ENCODE data around the gene LACTBL1.

LACTBL1 gene

DNA sequence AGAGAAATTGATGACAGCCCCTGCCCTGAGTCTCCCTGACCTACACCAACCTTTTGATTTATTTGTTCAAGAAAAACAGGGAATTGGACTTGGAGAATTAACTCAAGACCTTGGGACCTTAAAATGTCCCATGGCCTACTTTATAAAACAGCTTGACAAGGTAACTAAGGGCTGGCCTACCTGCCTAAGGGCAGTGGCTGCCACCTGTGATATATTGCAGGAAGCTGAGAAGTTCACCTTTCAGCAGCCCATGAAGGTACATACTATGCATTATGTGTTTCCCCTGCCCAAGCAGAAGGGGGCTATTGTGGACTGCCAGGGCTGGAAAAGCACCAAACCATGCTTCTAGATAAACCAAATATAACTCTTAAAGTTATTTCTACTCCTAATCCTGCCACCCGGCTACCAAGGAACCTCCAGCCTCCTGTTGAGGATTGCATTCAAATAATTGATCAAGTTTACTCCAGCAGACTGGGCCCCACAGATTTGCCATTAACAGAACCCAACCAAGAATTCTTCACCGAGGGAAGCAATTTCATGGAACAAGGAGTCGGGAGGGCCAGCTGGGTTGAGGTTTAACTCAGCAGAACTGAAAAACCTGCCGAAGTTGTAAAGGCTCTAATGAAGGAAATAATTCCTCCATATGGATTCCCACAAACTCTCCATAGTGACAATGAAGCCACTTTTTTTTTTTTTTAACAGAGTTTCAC lies 28.2 kb downstream of the LACTBL1 start:
- DNase-seq (ENCODE audit: low read depth) = no peak

GRCh38 chr1:22941257-22941656 lies 31.4 kb downstream of the LACTBL1 start:
- DNase-seq (ENCODE audit: low read depth) = no peak

- no peak for DNase-seq (ENCODE audit: low read depth)
Observed at GRCh38 chr1:22936681-22937080, 36.0 kb downstream of the LACTBL1 start.

DNA sequence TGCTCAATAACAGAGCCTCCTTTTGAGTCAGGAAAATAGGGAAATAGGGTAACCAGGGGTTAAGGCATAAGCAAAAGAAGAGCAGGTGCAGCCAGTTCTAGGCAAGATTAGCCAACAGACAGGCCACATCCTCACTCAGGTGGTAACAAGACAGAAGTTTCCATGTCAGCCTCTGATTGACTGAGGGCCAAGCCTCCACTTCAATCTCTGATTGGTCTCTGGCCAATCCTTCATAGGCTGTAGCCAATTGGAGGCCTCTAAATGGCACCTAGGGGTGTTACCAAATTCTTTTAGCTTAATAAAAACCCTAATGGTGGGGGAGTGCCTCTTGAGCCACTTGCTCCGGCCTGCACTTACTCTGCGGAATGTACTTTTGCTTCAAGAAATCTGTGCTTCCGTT lies 37.2 kb downstream of the LACTBL1 start:
- DNase-seq (ENCODE audit: low read depth) = no peak

GRCh38 chr1:22932803-22933470 lies 39.7 kb downstream of the LACTBL1 start:
- no peak for DNase-seq (ENCODE audit: low read depth)

GRCh38 chr1:22930240-22930912 lies 42.3 kb downstream of the LACTBL1 start:
- no peak for DNase-seq (ENCODE audit: low read depth)

DNA sequence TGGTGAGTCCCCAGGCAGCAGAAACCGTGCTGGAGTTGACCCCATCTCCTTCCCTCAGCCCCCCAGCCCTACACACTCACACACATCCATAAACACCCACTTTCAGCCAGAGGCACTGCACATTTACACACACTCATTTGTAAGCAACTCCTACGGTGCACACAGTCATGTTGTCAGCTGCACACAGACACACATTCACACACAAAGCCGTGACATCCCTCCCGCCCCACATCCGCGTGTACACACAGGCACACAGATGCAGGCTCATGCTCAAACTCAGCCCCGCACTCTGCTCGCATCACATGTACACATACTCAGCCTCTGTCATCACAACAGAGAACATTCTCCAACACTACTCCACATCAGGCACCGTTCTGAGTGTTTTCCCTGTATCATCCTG lies 47.6 kb downstream of the LACTBL1 start:
- no peak for DNase-seq (ENCODE audit: low read depth)

DNA sequence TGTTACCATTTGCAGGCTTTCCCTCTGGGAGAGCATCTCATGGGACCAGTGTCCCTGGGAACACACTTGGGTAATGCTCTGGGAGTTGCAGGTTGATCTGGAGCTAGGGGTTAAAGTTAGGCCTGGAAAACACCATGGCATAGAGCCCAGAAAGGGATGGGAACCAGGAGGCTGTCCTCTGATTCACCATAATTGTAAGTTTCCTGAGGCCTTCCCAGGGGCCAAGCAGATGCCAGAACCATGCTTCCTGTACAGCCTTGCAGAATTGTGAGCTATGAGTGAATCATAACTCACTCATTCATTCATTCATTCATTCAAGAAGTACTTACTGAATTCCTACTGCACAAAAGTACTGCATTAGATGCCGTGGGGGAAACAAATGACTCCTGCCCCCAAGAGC lies 50.0 kb downstream of the LACTBL1 start:
- DNase-seq (ENCODE audit: low read depth) = no peak

- no peak for DNase-seq (ENCODE audit: low read depth)
Observed at GRCh38 chr1:22921452-22922126, 51.1 kb downstream of the LACTBL1 start.

DNA sequence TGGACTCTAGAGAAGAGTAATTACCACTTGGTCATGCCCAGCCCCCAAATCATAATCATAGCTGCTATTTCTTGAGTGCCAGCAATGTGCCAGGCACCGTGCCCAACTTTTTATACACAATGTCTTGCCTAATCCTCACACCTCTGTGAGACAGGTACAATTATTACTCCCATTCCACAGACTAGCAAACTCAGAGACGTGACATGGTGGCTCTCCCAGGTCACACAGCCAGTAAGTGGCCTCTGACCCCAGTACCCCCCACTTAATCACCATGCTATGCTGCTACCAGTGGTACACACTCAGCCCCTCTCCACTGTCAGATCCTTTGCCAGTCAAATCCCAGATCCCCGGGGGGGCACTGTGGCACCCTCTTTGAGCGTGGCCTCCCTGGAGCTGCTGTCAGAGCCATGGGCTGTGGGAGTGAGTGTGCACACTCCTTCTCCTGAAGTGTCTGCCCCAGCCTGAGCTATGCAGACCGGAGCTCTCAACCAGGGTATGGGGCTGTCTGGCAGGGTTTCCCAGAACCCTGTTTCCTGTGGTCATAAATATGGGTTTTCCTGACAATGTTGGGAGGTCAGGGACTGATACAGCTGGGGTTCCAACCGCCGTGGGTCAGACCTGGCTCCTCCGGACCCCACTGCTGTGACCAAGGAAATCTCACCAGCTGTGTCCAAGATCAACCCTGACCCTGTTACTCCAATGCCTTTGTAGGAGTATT lies 51.8 kb downstream of the LACTBL1 start:
- DNase-seq (ENCODE audit: low read depth) = no peak

DNA sequence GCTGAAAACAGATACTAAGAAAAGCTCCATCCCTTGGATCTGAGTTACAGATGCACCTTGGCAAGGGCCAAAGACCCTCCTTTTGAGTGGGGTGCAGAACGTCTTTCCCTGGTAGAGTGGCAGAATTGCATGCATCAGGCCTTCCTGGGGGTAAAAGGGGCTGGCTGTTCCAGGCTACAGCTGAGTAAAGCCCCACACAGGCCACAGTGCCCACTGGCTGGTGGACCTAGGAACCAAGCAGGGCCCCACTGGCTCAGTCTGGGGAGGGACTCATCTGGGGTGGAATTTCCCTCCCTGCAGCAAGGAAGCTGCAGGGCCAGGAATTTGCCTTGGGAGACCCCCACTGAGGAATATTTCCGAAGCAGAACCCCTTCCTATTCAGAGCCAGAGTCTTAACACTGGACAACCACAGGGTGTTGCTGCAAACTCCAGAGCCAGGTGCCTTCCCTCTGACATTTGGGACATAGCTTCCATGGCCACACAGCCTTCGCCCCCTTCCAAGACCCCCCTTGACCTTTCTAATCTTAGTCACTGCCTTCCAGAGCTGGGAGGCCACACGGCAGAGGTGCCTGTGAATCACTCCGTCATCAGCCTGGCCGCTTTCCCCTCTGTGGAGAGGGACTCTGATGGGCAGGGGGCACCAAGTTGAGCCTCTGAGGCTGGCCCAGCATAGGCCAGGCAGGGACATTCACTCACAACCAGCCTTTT lies 52.5 kb downstream of the LACTBL1 start:
- no peak for DNase-seq (ENCODE audit: low read depth)

- DNase-seq (ENCODE audit: low read depth) = no peak
Observed at GRCh38 chr1:22919341-22920025, 53.2 kb downstream of the LACTBL1 start.

DNA sequence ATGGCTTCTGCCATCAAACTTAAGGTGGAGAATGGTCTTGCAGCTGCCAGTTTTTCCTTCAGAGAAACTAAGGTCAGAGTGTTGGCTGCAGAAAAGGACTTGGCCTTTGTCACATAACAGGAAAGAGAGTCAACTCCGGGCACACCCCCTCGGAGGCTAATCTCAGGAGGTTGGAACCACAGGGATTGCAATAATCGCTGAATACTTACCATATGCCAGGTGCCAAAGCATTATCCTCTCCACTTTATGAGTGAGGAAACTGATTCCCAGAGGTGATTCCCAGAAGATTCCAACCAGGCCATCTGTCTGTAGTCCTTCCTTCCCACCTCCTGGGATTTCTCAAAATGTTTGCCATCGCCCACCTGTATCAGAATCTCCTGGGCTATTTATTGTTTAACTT lies 54.0 kb downstream of the LACTBL1 start:
- no peak for DNase-seq (ENCODE audit: low read depth)

GRCh38 chr1:22917989-22918388 lies 54.7 kb downstream of the LACTBL1 start:
- no peak for DNase-seq (ENCODE audit: low read depth)

GRCh38 chr1:22916471-22916820 lies 56.2 kb downstream of the LACTBL1 start:
- DNase-seq (ENCODE audit: low read depth) = no peak

DNA sequence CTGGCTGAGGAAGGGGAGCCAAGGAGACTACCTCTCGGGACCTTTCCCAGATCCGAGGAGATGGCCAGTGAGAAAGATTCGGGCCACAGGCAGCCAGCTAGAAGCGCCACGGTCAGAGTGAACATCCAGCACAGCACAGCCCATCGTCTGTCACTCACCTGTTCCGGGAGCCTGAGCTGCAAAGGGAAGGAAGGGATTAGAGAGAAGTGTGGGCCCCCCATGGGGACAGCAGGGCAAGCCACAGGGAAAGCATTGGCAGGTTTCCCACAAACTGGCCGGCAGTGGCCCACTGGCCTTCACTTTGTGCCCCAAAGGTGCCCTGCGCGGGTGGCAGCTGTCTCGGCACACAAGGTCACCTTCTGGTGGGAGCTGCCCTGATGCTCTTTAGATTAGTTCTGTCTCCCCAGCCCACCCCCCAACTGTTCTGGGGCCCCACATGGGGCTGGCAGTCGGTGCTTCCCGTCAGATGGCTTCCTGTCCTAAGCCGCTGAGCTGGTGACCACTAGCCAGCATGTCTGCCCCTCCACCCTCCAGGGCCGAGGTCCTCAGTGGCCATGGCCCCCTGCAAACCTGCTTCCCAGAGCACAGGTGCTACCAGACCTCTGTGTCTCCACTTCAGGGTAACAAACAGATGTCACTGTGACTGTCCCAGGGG lies 56.7 kb downstream of the LACTBL1 start:
- no peak for DNase-seq (ENCODE audit: low read depth)

DNA sequence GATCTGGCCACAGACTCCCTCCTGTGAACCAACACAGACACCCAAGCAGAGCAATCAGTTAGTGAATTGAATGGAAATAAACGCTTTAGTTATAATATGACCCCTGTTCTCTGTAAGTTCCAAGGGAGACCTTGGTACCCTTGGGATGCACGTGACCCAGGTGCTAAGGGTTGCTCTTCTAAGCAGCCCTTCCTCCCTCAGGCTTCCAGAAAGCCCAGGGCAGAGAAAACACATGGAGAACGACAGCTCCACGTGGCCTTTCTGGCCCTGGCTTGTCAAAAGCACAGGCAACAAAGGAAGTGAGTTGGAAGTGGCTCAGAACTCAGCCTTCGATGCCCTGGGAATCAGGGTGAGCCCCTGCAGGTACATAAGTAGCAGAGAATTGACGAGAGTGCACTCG lies 57.4 kb downstream of the LACTBL1 start:
- no peak for DNase-seq (ENCODE audit: low read depth)

- DNase-seq (ENCODE audit: low read depth) = no peak
Observed at GRCh38 chr1:22914633-22915217, 57.9 kb downstream of the LACTBL1 start.

- DNase-seq (ENCODE audit: low read depth) = no peak
Observed at GRCh38 chr1:22914156-22914555, 58.5 kb downstream of the LACTBL1 start.

All from stimulated activated CD8-positive, alpha-beta memory T cell treated with anti-CD3 and anti-CD28 coated beads, Interleukin-15, amount 100 ng/mL, for 24 hours (primary cell).